ENCODE results near the gene NLRP7. TPM values are rescaled to one million over a fixed set of nuclear protein-coding genes. Genes with fewer than 3 reads are reported as not detected.

Gene NLRP7
- total RNA-seq, 1 experiment from 2014 or later: 1.1 TPM

- peaks cover 0 to 5% (median 0%) of the 10 kb centered on the region in 3 experiments; a peak in 2 of 7 replicates for H3K36me3 Mint-ChIP-seq (ENCODE audit: insufficient read depth in 1 of 3, low read depth in 3 of 3)
- Histone ChIP-seq H3K4me2 (ENCODE audit: insufficient read depth, insufficient read length, low read length) (no peak within 1 kb of the TSS), H3K4me1 (ENCODE audit: insufficient read depth, low read length) (no peaks in the 10 kb centered on the region), H3K79me1 (ENCODE audit: insufficient read depth, low read depth, low read length, poor library complexity, severe bottlenecking) (no peaks in the 10 kb centered on the region), H3K18ac (ENCODE audit: insufficient read length, low read depth, low read length) (no peak within 1 kb of the TSS), H3K14ac (ENCODE audit: insufficient read depth, low read length) (no peak within 1 kb of the TSS), H3K23ac (ENCODE audit: insufficient read length, low read depth, low read length) (no peak within 1 kb of the TSS), H3K79me2 (ENCODE audit: insufficient read depth, low read length) (no peaks in the 10 kb centered on the region), H3K23me2 (ENCODE audit: insufficient read length, low read depth, low read length, poor library complexity, severe bottlenecking) (no peaks in the 10 kb centered on the region), H3K4ac (ENCODE audit: low read depth, low read length) (no peak within 1 kb of the TSS), H3K9me3 (ENCODE audit: control insufficient read depth, low read depth, low read length) (no peaks in the 10 kb centered on the region), H4K8ac (replicated peaks; ENCODE audit: insufficient read length, low read depth, low read length) (no peak within 1 kb of the TSS), H3K27me3 (ENCODE audit: insufficient read depth, low read length) (no peaks in the 10 kb centered on the region), H3T11ph (ENCODE audit: low read length) (no peak within 1 kb of the TSS), H4K5ac (ENCODE audit: insufficient read length, low read depth, low read length) (no peak within 1 kb of the TSS), H3K9ac (ENCODE audit: extremely low read depth, insufficient read length, low read length) (no peak within 1 kb of the TSS), H2BK120ac (ENCODE audit: low read depth, low read length, poor library complexity, severe bottlenecking) (no peak within 1 kb of the TSS), H4K91ac (ENCODE audit: insufficient read length, low read depth, low read length) (no peak within 1 kb of the TSS), H2BK15ac (ENCODE audit: low read depth, low read length) (no peak within 1 kb of the TSS), H3K56ac (ENCODE audit: insufficient read length, low read depth, low read length) (no peak within 1 kb of the TSS), H2BK12ac (ENCODE audit: insufficient read length, low read depth, low read length) (no peak within 1 kb of the TSS), H2BK5ac (ENCODE audit: insufficient read length, low read length) (no peak within 1 kb of the TSS), H2AFZ (ENCODE audit: low read length) (no peak within 1 kb of the TSS), H4K20me1 (ENCODE audit: control insufficient read depth, insufficient read depth, insufficient read length) (no peaks in the 10 kb centered on the region), H2BK20ac (ENCODE audit: low read depth, low read length, poor library complexity, severe bottlenecking) (no peak within 1 kb of the TSS), H2AK5ac (ENCODE audit: insufficient read length, low read length) (no peak within 1 kb of the TSS), H3K27ac (ENCODE audit: insufficient read length, low read depth, low read length) (no peak within 1 kb of the TSS)
- H3K4me1 Mint-ChIP-seq: peaks cover 0 to 4% of the 10 kb centered on the region in 2 experiments; a peak in 2 of 4 replicates
- H3K4me3 Mint-ChIP-seq: no peak within 1 kb of the TSS
- no peak for TF ChIP-seq CTCF (conservative IDR thresholded peaks at IDR 0.05)
- H3K27ac Mint-ChIP-seq: no peak within 1 kb of the TSS
- no peak for DNase-seq
- no CpG with 5 or more reads among the region's 8 CpGs for WGBS (ENCODE audit: extremely low coverage, insufficient read length, low lambda C conversion rate)
- peaks cover 48 to 88% of the 10 kb centered on the region in 2 experiments for H3K9me3 Mint-ChIP-seq
- H3K27me3 Mint-ChIP-seq (ENCODE audit: low read depth): peaks cover 27% of the 10 kb centered on the region
Observed at GRCh38 chr19:54873990-54874389, 73.3 kb downstream of the NLRP7 start, which contains the start of gene FCAR. TSS of gene FCAR (plus strand) at chr19:54874235. CDS start at chr19:54874290, 55 bp downstream.

Other genes starting within 250 kb of the NLRP7 start
- gene KIR3DL3, start 223.1 kb downstream of the NLRP7 start, total RNA-seq (2021): not detected in 2 replicates
- gene KIR2DL3, start 209.0 kb downstream of the NLRP7 start, total RNA-seq (2021): not detected in 2 replicates
- gene KIR2DL1, start 177.7 kb downstream of the NLRP7 start, total RNA-seq (2021): not detected in 2 replicates
- gene KIR2DL4, start 143.9 kb downstream of the NLRP7 start, total RNA-seq (2021): not detected in 2 replicates
- not detected in 2 replicates for gene KIR3DL1, start 131.1 kb downstream of the NLRP7 start, total RNA-seq (2021)
- not detected in 2 replicates for gene KIR2DS4, start 114.9 kb downstream of the NLRP7 start, total RNA-seq (2021)
- gene KIR3DL2, start 97.1 kb downstream of the NLRP7 start, total RNA-seq (2021): not detected in 2 replicates
- not detected in 2 replicates for gene FCAR, start 73.3 kb downstream of the NLRP7 start, total RNA-seq (2021)
- gene NCR1, start 41.4 kb downstream of the NLRP7 start, total RNA-seq (2021): 1.4 and 2.0 TPM in 2 replicates
- 131 and 132 TPM in 2 replicates for gene NLRP2, start 18.8 kb upstream of the NLRP7 start, total RNA-seq (2021)
- 0.15 and 0.53 TPM in 2 replicates for gene GP6, start 90.7 kb upstream of the NLRP7 start, total RNA-seq (2021)
- gene RDH13, start 115.6 kb upstream of the NLRP7 start, total RNA-seq (2021): 21.1 and 21.5 TPM in 2 replicates
- gene EPS8L1, start 128.3 kb upstream of the NLRP7 start, total RNA-seq (2021): 21.2 and 24.0 TPM in 2 replicates
- gene PPP1R12C, start 170.1 kb upstream of the NLRP7 start, total RNA-seq (2021): 79.9 and 87.7 TPM in 2 replicates
- gene TNNT1, start 201.7 kb upstream of the NLRP7 start, total RNA-seq (2021): 124 and 127 TPM in 2 replicates
- 36.9 and 41.0 TPM in 2 replicates for gene TNNI3, start 210.2 kb upstream of the NLRP7 start, total RNA-seq (2021)
- 3.0 and 4.6 TPM in 2 replicates for gene DNAAF3, start 219.1 kb upstream of the NLRP7 start, total RNA-seq (2021)
- 3.0 and 4.5 TPM in 2 replicates for gene SYT5, start 232.8 kb upstream of the NLRP7 start, total RNA-seq (2021)